D721Med (cell line): ENCODE data around the gene ANAPC2.

Source experiments
- DNase-seq: peaks from one replicate; pipeline ENCODE4 v3.0.0; 2011; ENCODE audit warnings: low spot score; ENCODE audit not compliant: insufficient read length
- FAIRE-seq: peaks from 2 replicates; lab custom pipeline; 2011; peaks lifted over from hg19 to GRCh38; lab: Jason Lieb, UNC
- TF ChIP-seq, protein P1 (sequence below): IDR thresholded peaks from 2 replicates; pipeline ENCODE4 v1.5.1; 2012; ENCODE audit warnings: mild to moderate bottlenecking, control low read depth; ENCODE audit not compliant: insufficient read depth; ENCODE audit errors: missing control alignments

ANAPC2 gene

DNA sequence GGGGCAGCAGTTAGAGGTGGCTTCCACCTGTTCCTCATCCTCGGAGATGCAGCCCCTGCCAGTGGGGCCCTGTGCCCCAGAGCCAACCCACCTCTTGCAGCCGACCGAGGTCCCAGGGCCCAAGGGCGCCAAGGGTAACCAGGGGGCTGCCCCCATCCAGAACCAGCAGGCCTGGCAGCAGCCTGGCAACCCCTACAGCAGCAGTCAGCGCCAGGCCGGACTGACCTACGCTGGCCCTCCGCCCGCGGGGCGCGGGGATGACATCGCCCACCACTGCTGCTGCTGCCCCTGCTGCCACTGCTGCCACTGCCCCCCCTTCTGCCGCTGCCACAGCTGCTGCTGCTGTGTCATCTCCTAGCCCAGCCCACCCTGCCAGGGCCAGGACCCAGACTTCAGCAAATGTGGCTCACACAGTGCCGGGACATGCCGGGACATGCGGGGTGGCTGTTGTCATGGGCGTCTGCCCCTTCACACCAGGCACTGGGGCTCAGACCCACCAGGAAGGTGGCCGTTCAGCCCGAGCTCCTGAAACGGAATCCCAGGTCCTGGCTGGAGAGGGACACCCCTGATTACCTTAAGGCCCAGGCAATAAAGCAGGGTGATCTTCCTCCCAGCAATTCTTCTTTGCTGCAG is 37.5 kb upstream of the ANAPC2 start:
- DNase-seq = no peak
- TF ChIP-seq, protein P1, sequence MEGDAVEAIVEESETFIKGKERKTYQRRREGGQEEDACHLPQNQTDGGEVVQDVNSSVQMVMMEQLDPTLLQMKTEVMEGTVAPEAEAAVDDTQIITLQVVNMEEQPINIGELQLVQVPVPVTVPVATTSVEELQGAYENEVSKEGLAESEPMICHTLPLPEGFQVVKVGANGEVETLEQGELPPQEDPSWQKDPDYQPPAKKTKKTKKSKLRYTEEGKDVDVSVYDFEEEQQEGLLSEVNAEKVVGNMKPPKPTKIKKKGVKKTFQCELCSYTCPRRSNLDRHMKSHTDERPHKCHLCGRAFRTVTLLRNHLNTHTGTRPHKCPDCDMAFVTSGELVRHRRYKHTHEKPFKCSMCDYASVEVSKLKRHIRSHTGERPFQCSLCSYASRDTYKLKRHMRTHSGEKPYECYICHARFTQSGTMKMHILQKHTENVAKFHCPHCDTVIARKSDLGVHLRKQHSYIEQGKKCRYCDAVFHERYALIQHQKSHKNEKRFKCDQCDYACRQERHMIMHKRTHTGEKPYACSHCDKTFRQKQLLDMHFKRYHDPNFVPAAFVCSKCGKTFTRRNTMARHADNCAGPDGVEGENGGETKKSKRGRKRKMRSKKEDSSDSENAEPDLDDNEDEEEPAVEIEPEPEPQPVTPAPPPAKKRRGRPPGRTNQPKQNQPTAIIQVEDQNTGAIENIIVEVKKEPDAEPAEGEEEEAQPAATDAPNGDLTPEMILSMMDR = no peak
- FAIRE-seq = no peak

DNA sequence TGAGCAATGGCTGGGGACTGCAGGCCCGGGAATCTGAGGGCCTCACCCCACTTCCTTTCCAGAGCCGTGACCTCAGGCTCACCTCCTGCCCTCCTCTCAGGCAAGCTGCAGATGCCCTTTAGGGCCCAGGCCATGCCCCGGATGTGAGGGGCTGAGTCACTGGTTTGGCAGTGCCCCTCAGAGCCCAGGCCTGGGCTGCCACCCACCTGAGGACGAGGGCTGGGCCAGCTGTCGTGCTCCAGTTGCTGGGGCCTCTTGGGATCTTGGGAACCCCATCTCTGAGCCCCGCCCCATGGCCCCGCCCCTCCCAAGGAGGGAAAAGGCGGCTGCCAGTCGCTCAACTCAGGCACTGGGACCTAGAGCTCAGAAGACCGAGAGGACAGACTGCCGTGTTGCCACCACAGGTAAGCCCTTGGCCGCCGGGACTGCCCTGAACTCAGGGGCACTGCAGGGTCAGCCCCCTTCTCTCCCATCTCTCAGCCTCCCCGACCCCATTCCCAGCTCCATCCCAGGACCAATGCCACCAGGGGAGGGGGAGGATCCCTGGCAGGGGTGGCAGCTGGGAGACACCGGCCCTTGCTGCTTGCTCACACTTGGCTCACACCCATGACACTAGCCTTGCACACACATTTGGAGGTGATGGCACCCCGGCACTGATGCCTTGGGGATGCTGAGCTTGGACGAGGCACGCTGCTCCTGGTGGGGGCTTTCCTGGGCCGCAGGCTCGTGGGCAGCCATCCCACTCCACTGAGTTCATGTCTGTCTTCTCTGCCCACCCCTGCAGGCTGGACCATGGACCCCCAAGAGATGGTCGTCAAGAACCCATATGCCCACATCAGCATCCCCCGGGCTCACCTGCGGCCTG is 36.7 kb upstream of the ANAPC2 start, which contains the start of gene CYSRT1:
TSS of gene CYSRT1 (plus strand) at position 345 of the 865 bp plus-strand sequence. CDS start at position 793, 448 bp downstream.
- DNase-seq (no peak), FAIRE-seq (no peak)
- TF ChIP-seq, protein P1 = no peak

DNA sequence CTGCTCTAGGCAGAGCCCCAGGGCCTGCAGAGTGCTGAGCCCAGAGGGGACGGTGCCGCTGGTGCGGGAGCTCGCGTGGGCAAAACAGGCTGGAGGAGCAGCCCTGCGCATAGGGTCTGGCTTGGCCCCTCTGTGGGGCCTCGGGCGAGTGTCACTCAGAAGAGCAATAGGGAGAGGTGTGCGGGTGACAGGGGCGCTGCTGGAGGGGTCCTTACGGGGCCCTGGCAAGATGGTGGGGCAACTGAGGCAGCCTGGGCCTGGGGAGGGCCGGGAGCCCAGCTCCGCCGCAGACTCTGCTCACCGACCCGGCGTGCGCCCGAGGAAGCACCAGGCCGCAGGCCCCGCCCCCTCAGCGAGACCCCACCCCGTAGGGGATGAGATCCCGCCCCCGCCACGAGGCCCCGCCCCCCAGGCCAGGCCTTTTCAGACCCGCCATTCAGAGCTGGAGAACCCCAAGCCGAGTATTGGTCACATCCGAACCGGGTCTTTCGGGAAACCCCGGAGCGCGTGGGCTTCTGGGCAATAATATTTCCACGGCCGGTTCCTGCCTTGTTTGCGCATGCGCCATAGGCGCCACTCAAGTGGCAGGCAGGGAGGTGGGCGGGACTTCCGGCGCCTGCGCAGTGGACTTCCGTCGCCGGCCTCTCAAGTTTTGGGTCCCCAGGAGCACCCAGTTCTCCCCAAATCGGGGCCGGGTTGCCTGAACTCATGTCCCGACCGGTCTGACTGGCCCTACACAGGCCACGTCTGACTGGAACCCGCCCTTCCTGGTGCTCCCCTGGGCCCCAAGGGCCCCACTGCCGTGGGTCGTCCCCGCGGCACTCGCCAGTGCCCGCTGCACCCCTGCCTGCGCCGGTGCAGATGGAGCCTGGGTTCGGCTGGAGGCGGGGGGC is 35.0 kb upstream of the ANAPC2 start:
- FAIRE-seq (no peak), DNase-seq (peak; percentile 97)
- TF ChIP-seq, protein P1 = no peak

DNA sequence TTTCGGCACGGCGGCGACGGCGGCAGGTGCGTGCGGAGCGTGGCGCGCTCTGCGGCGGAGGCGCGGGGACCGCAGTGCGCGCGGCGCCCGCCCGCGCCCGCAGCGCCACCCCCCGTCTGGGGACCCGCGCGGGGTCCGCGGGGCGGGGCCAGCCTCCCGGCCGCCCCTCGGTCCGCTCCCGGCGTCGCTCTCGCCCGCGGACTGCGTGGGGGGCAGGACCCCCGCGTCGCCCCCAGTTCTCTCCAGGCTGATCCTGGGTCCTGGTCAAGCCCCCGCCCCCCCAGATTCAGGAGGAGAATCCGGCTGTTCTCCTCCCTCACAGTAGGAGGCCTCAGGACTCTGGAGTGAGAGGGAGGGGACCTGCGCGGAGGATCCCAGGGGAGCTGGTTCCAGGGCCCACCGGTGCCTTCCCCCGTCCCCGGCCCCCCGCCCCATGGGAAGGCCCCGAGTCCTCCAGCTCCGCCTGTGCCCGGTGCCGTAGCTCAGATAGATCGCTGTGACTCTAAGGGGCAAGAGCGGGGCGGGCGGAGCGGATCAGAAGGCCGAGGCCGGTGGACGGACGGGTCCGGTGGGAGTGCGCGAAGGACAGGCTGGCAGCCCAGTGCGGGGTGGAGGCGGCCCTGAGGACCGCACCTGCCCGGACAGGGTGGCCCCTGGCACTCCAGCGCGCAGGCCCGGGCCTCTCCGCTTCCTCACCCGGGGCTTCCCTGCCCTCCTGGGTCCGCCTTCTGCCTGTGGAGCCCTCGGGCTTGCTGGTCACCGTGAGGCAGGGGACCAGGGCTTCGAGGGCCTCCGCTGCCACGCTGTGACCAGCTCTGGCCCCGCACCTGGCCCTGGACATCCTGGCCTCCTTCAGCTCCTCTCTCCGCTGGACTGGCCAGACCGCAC is 34.1 kb upstream of the ANAPC2 start, which contains the start of gene RNF208:
TSS of gene RNF208 (minus strand) at position 51 of the 888 bp plus-strand sequence. CDS start 1,028 bp downstream, outside the sequence.
- no peak for DNase-seq
- FAIRE-seq = no peak
- TF ChIP-seq, protein P1 = no peak

DNA sequence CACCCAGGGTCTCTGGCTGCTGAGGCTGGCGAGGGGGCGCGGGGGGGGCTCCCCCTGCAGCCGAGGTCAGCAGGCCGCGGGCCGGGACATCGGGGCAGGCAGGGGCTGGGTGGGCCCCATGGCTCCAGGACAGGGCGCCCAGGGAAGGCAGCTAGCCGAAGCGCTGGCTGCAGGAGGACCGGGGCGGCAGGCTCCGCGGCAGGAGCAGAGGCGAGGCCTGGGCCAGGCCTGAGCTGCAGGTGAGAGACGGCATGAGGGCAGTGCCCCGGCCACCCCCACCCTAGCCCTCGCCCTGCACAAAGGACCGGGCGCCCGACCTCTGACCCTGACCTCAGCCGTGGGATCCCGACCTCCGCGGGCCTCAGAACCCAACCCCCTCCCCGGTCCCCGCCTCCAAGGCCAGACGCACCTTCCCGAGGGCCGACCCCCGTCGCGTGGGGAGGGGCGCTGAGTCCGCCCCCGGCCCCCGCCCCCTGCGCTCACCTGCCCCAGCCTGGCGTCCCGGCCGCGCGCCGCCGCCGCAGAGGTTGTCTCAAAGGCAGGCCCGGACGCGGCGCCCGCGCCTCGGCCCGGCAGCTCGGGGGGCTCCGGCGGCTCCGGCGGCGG is 33.2 kb upstream of the ANAPC2 start:
- no peak for FAIRE-seq
- no peak for DNase-seq
- TF ChIP-seq, protein P1 = no peak
